Panc1 (cell line): ENCODE data around the gene TTC21B. TPM values are rescaled to one million over a fixed set of nuclear protein-coding genes. Genes with fewer than 3 reads are reported as not detected.

Source experiments
- ATAC-seq: fragments of 200-7000 bp; cut with Tn5 transposase; 2 replicates; pipeline ENCODE4 v1.9.1; 2020; ENCODE audit warnings: mild to moderate bottlenecking, moderate library complexity
- BruUV-seq: library from RNA; stranded (reverse); fragments of 400-500 nt; replicated peaks from 2 replicates; lab custom pipeline; 2021; lab: Mats Ljungman, UMichigan
- CTCF ChIA-PET: fragments of 300-600 bp; sonication (Branson Sonifier 250); formaldehyde crosslinking; loops from one replicate; lab custom pipeline; 2022; ENCODE audit warnings: antibody characterized with exemption; lab: Charles Lee
- POLR2A ChIA-PET: fragments of 300-600 bp; sonication (Branson Sonifier 250); formaldehyde crosslinking; loops from one replicate; lab custom pipeline; 2022; ENCODE audit warnings: antibody characterized with exemption; lab: Charles Lee
- DNase-seq: peaks from one replicate; pipeline ENCODE4 v3.0.0-alpha.2; 2010; ENCODE audit warnings: low read depth, low spot score
- H3K27ac ChIP-seq: 2 replicates; pipeline ENCODE4 v1.5.1; 2011; ENCODE audit warnings: mild to moderate bottlenecking, low read length, inconsistent platforms
- H3K27me3 ChIP-seq: fragments of 200-500 bp; sonication (Bioruptor generic); 2 replicates; pipeline ENCODE4 v1.6.0; 2014; ENCODE audit warnings: low read length, inconsistent platforms; ENCODE audit not compliant: control insufficient read depth, insufficient read depth
- H3K36me3 ChIP-seq: fragments of 200-500 bp; sonication (Bioruptor generic); 2 replicates; pipeline ENCODE4 v1.5.1; 2014; ENCODE audit warnings: inconsistent platforms, mild to moderate bottlenecking, low read length, moderate library complexity; ENCODE audit not compliant: control insufficient read depth, insufficient read depth
- H3K4me1 ChIP-seq: 2 replicates; pipeline ENCODE4 v1.5.1; 2011; ENCODE audit warnings: inconsistent platforms, mild to moderate bottlenecking, low read length, moderate library complexity; ENCODE audit not compliant: control insufficient read depth, insufficient read depth
- H3K4me3 ChIP-seq, 2 experiments: 2 replicates each; pipeline ENCODE4 v1.5.1; 2011 to 2012; ENCODE audit warnings: low read depth in 2 of 2, low read length in 2 of 2, mild to moderate bottlenecking in 2 of 2, inconsistent platforms in 1 of 2, moderate library complexity in 1 of 2
- H3K9me3 ChIP-seq: fragments of 200-500 bp; sonication (Bioruptor generic); 2 replicates; pipeline ENCODE4 v1.5.1; 2014; ENCODE audit warnings: low read depth, mild to moderate bottlenecking, inconsistent platforms, low read length, moderate library complexity; ENCODE audit not compliant: control insufficient read depth, insufficient read depth
- CTCF ChIP-seq: fragments of 450-650 bp; IDR thresholded peaks from 2 replicates; pipeline ENCODE4 v1.5.1; 2017; ENCODE audit warnings: mild to moderate bottlenecking
- POLR2AphosphoS5 ChIP-seq: IDR thresholded peaks from 2 replicates; pipeline ENCODE4 v1.6.1; 2012; ENCODE audit warnings: mild to moderate bottlenecking, low read depth, low read length, moderate library complexity
- SIN3A ChIP-seq: IDR thresholded peaks from 2 replicates; pipeline ENCODE4 v1.6.1; 2012; ENCODE audit warnings: low read depth, mild to moderate bottlenecking, low read length, moderate library complexity, borderline replicate concordance; ENCODE audit not compliant: insufficient read depth
- TCF7L2 ChIP-seq: IDR thresholded peaks from 2 replicates; pipeline ENCODE4 v1.6.1; 2011; ENCODE audit warnings: mild to moderate bottlenecking, low read depth, low read length, inconsistent platforms
- in situ Hi-C: cut with HindIII; loops from 2 replicates; pipeline ENCODE4 v1.10.0; 2016; ENCODE audit warnings: low sequenced_read_pairs, low pct_unique_long_range_greater_than_20kb
- intact Hi-C: fragments of 100-400 bp; cut with micrococcal nuclease; formaldehyde crosslinking; loops from one replicate; pipeline ENCODE4 v1.10.0; 2022; ENCODE audit not compliant: unreplicated experiment
- total RNA-seq: library from RNA; stranded (reverse); gene quantifications from one replicate; pipeline ENCODE4 v1.2.1, GENCODE V29; 2021; ENCODE audit not compliant: unreplicated experiment
- TF ChIP-seq, protein P1 (sequence below), 2 experiments: IDR thresholded peaks; 2 replicates each; pipeline ENCODE4 v1.6.1; 2011 to 2012; ENCODE audit warnings: low read depth in 2 of 2, control low read depth in 1 of 2, low read length in 1 of 2, mild to moderate bottlenecking in 1 of 2, moderate library complexity in 1 of 2; ENCODE audit not compliant: insufficient read depth in 1 of 2

Gene TTC21B
- total RNA-seq, 1 experiment from 2014 or later = 12.4 TPM

GRCh38 chr2:165901620-165902298, 51.8 kb downstream of the TTC21B start:
- DNase-seq = no peak
- Histone ChIP-seq H3K27me3 (no peaks in the 10 kb centered on the region), H3K36me3 (peaks cover 2% of the 10 kb centered on the region; the same call in 1 of the 2 replicates), H3K4me3 (no peak overlapping the region), H3K4me1 (no peaks in the 10 kb centered on the region), H3K9me3 (no peaks in the 10 kb centered on the region), H3K27ac (no peak overlapping the region)
- no peak for ATAC-seq
- ChIA-PET CTCF (no interaction called here), POLR2A (no interaction called here)
- in situ Hi-C loops (no loop called here), intact Hi-C loops (no loop called here)
- no TSS peak for BruUV-seq
- no peak for TF ChIP-seq POLR2AphosphoS5
- TF ChIP-seq SIN3A = no peak
- no peak for TF ChIP-seq CTCF
- TF ChIP-seq TCF7L2 = no peak
- TF ChIP-seq, protein P1, sequence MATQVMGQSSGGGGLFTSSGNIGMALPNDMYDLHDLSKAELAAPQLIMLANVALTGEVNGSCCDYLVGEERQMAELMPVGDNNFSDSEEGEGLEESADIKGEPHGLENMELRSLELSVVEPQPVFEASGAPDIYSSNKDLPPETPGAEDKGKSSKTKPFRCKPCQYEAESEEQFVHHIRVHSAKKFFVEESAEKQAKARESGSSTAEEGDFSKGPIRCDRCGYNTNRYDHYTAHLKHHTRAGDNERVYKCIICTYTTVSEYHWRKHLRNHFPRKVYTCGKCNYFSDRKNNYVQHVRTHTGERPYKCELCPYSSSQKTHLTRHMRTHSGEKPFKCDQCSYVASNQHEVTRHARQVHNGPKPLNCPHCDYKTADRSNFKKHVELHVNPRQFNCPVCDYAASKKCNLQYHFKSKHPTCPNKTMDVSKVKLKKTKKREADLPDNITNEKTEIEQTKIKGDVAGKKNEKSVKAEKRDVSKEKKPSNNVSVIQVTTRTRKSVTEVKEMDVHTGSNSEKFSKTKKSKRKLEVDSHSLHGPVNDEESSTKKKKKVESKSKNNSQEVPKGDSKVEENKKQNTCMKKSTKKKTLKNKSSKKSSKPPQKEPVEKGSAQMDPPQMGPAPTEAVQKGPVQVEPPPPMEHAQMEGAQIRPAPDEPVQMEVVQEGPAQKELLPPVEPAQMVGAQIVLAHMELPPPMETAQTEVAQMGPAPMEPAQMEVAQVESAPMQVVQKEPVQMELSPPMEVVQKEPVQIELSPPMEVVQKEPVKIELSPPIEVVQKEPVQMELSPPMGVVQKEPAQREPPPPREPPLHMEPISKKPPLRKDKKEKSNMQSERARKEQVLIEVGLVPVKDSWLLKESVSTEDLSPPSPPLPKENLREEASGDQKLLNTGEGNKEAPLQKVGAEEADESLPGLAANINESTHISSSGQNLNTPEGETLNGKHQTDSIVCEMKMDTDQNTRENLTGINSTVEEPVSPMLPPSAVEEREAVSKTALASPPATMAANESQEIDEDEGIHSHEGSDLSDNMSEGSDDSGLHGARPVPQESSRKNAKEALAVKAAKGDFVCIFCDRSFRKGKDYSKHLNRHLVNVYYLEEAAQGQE (IDR thresholded peaks at IDR 0.05; ENCODE audit: insufficient read depth in 1 of 2, low read depth in 2 of 2, low read length in 1 of 2) = no peak

- ATAC-seq = no peak
- DNase-seq = no peak
Measured at GRCh38 chr2:165899311-165899710, 54.3 kb downstream of the TTC21B start.

More at GRCh38 chr2:165899311-165899710, 54.3 kb downstream of the TTC21B start:
- H3K4me1 ChIP-seq = no peaks in the 10 kb centered on the region
- no peak overlapping the region for H3K27ac ChIP-seq
- in situ Hi-C loops = no loop called here
- intact Hi-C loops = no loop called here
- no TSS peak for BruUV-seq
- H3K36me3 ChIP-seq = peaks cover 2% of the 10 kb centered on the region; the same call in 1 of the 2 replicates
- no peaks in the 10 kb centered on the region for H3K9me3 ChIP-seq
- no peaks in the 10 kb centered on the region for H3K27me3 ChIP-seq
- H3K4me3 ChIP-seq = no peak overlapping the region
- no peak for TF ChIP-seq TCF7L2
- TF ChIP-seq, protein P1 (IDR thresholded peaks at IDR 0.05; ENCODE audit: insufficient read depth in 1 of 2, low read depth in 2 of 2, low read length in 1 of 2) = no peak
- no peak for TF ChIP-seq POLR2AphosphoS5
- TF ChIP-seq CTCF = no peak
- TF ChIP-seq SIN3A = no peak
- ChIA-PET POLR2A (no interaction called here), CTCF (no interaction called here)
